ENCODE measurements around the gene CLEC18B.
"Not testable (repeated sequence)": the region's sequence is repeated elsewhere in the genome, so short reads cannot be mapped to it uniquely, and the experiment has no call there.

Gene CLEC18B

DNA sequence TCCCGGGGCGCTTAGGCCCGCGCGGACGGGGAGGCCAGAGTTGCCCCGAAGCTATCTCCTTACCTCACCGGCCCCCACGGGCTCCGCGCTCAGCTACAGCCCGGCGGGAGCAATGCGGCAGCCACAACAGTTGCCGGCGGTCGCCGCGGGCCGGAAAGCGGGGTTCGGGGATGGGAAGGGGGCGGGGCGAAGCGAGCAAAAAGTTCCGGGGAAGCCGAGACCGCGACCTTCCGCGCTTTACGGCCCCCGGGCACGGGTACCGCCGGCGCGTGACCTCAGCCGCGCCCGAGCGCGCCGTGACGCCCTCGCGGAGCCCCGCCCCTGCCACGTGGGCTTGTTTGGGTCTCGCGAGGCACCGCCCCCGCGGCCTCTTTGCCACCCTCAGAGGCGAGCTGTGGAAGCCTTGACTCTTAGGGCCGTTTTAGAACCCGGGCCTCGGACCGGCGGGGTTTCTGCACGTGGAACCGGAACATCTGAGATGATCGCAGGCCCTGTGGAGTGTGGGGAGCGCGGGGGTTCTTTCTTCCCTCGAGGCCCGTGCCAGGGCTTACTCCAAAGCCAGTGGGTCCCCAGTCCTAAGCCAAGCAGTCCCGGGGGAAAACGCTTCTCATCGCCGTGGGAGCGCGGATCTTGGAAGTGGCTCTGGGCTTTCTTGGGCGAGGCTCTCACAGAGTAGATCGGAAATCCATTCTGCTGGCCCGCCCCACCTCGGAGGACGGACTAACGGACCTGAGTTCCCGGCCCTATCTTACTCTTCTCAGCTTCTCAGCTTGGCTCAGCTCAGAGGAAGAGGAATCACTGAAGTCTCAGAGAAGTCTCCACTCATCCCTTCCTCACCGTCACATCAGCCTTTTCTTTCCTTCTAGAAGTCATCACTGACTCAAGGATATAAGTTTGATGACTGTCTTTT lies 53.0 kb downstream of the CLEC18B start:
- H3K27ac ChIP-seq (ENCODE audit: low read depth, low read length): peak overlapping the region; percentile 67; the same call in 1 of the 2 replicates
- H3K4me3 ChIP-seq (ENCODE audit: low read length): peak overlapping the region; percentile 93
- whole genome bisulfite sequencing: 1% methylated on average over 64 of the region's 81 CpGs
- H3K36me3 ChIP-seq (ENCODE audit: insufficient read depth, low read length): peaks cover 12% of the 10 kb centered on the region
- not testable (repeated sequence) for H3K27me3 ChIP-seq (ENCODE audit: insufficient read depth, low read length); H3K4me1 ChIP-seq (ENCODE audit: insufficient read depth, low read length); H3K9me3 ChIP-seq (ENCODE audit: insufficient read depth, low read depth, low read length)
- H3K9ac ChIP-seq (ENCODE audit: low read depth, low read length): peak overlapping the region; percentile 90

DNA sequence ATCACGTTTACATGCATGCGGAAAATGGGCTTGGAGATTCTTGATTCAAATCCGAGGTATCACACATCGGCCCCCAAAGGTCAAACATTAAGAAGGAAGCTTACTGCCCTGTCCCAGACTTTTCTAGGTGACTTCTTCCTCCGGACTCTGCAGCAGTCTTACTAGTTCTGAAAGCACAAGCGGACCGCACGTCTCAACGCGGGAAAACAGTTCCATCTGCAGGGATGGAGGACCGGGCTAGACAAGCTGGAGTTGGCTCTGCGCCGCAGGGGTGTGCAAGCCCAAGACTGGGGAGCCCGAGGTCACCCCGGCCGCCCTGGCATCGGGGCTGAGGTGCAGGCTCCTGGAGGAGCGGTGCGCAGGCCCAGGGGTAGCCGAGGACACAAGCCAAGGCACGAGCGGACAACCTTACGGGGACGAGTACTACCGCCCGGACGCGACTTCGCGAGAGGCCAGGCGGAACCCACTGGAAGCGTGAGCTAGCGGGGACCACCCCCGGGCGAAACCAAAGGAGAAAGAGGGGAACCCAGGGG lies 53.7 kb downstream of the CLEC18B start:
- not testable (repeated sequence) for H3K4me1 ChIP-seq (ENCODE audit: insufficient read depth, low read length); H3K27me3 ChIP-seq (ENCODE audit: insufficient read depth, low read length); H3K9me3 ChIP-seq (ENCODE audit: insufficient read depth, low read depth, low read length)
- 5% methylated on average over 25 of the region's 35 CpGs for WGBS
- H3K36me3 ChIP-seq (ENCODE audit: insufficient read depth, low read length): peaks cover 15% of the 10 kb centered on the region
- H3K9ac ChIP-seq (ENCODE audit: low read depth, low read length): peak overlapping the region; percentile 90
- peak overlapping the region; percentile 93 for H3K4me3 ChIP-seq (ENCODE audit: low read length)
- H3K27ac ChIP-seq (ENCODE audit: low read depth, low read length): peak overlapping the region; percentile 67; the same call in 1 of the 2 replicates

DNA sequence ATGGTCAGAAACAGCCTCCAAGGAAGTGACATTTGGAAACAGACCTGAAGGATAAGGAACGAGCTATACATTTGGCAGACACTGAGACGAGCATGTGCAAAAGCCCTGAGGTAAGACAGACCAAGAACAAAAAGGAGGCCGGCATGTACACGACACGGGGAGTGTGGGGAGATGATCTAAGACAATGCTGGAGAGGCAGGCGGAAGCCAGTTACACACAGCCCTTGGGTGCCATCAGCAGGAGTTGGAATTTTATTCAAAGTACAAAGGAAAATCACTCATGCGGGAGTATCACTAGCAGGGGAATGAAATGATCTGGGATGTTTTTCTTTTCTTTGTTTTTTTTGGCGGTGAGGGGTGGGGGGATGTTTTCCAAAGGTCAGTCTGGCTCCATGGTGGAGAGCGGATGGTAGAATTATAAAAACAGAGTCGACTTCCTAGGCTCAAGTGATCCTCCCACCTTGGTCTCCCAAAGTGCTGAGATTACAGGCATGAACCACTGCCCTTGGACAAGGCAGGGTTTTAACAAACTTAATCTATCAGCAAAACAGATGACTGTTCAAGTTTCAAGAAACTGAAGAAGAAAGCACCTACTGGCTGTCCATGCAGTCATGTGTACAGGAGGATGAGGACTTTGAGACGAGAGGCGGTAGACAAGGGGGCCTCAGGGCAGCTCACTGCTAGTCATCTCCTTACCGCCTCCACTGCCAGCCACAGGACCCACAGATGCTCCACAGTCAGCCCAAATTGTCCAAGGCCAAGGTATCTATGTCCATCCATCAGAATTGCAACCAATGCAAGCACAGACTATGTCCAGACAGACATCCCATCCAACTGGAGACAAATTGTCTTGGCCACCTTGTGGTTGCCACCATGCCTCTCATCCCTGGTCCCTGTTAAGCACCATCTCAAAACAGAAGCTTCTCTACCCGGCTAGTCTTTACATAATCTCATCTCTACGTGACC lies 59.4 kb downstream of the CLEC18B start:
- not testable (repeated sequence) for H3K27ac ChIP-seq (ENCODE audit: low read depth, low read length); H3K9ac ChIP-seq (ENCODE audit: low read depth, low read length); H3K27me3 ChIP-seq (ENCODE audit: insufficient read depth, low read length); H3K9me3 ChIP-seq (ENCODE audit: insufficient read depth, low read depth, low read length); H3K4me1 ChIP-seq (ENCODE audit: insufficient read depth, low read length); H3K4me3 ChIP-seq (ENCODE audit: low read length)
- peaks cover 51% of the 10 kb centered on the region for H3K36me3 ChIP-seq (ENCODE audit: insufficient read depth, low read length)
- WGBS: 94% methylated on average over 8 of the region's 15 CpGs

All from HUES64 (cell line).